PFSK-1 (cell line): ENCODE measurements around the gene DBF4B. TPM values are rescaled to one million over a fixed set of nuclear protein-coding genes. Genes with fewer than 3 reads are reported as not detected.

Source experiments
- FOXP2 ChIP-seq: optimal IDR thresholded peaks from 2 replicates; pipeline ENCODE3; 2011; ENCODE audit warnings: borderline replicate concordance, control low read depth, inconsistent platforms; ENCODE audit not compliant: insufficient read depth; ENCODE audit errors: extremely low read length, extremely low read depth
- POLR2AphosphoS5 ChIP-seq: IDR thresholded peaks from 2 replicates; pipeline ENCODE4 v1.6.1; 2012; ENCODE audit warnings: low read depth, mild to moderate bottlenecking, control low read depth, low read length, moderate library complexity
- REST ChIP-seq, 2 experiments: IDR thresholded peaks; 2 replicates each; pipeline versions ENCODE4 v1.6.1 to v1.8.0; 2011 to 2012; ENCODE audit warnings: low read depth in 2 of 2, low read length in 2 of 2, control low read depth in 1 of 2, inconsistent platforms in 1 of 2, mild to moderate bottlenecking in 1 of 2, moderate library complexity in 1 of 2; ENCODE audit not compliant: insufficient read depth in 1 of 2
- SIN3A ChIP-seq: IDR thresholded peaks from 2 replicates; pipeline ENCODE4 v1.6.1; 2012; ENCODE audit warnings: mild to moderate bottlenecking, low read length, moderate library complexity, borderline replicate concordance; ENCODE audit not compliant: insufficient read depth
- TAF1 ChIP-seq: IDR thresholded peaks from 2 replicates; pipeline ENCODE4 v1.6.1; 2012; ENCODE audit warnings: low read length, control low read depth, borderline replicate concordance; ENCODE audit not compliant: insufficient read depth
- polyA plus RNA-seq: library from polyadenylated mRNA; unstranded; fragments of >200 nt; gene quantifications from one replicate; pipeline ENCODE4 v1.2.1, GENCODE V29; 2012; ENCODE audit warnings: low read depth, missing spikeins; ENCODE audit not compliant: insufficient read length

DBF4B gene, protein sequence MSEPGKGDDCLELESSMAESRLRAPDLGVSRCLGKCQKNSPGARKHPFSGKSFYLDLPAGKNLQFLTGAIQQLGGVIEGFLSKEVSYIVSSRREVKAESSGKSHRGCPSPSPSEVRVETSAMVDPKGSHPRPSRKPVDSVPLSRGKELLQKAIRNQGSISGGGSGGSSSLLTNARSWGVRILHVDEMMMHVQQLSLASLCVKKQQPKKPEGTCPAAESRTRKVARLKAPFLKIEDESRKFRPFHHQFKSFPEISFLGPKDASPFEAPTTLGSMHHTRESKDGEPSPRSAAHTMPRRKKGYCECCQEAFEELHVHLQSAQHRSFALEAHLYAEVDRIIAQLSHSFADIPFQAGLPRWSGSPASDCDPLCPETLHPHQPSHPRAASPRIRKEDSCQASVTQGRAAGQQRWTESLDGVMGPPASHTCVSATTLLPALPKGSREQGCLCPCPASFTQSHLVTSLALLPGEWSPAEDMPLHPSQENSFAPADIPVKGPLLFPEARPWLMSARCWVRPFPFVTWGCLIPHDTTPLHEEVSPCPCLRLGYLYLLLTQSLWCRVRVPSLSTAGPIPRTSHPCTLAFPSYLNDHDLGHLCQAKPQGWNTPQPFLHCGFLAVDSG
- 11.7 TPM for polyA plus RNA-seq

GRCh38 chr17:44708401-44709263 lies at the start of gene DBF4B:
Gene DBF4B (plus strand): TSS chr17:44708665. CDS start chr17:44708821, 156 bp downstream.
- TF ChIP-seq REST (IDR thresholded peaks at IDR 0.05; ENCODE audit: insufficient read depth in 1 of 2, low read depth in 2 of 2, low read length in 2 of 2), result 0 out of 4 replicates have a peak, but pooled peaks have one; percentile 14 to 67
- no peak for TF ChIP-seq FOXP2
- 0 out of 2 replicates have a peak, but pooled peaks have one; percentile 59 for TF ChIP-seq TAF1
- TF ChIP-seq SIN3A, result peak; percentile 79; the same call in 1 of the 2 replicates
- peak; percentile 91; the same call in 1 of the 2 replicates for TF ChIP-seq POLR2AphosphoS5

- TF ChIP-seq FOXP2, result no peak
- TF ChIP-seq TAF1, result no peak
- TF ChIP-seq REST (IDR thresholded peaks at IDR 0.05; ENCODE audit: insufficient read depth in 1 of 2, low read depth in 2 of 2, low read length in 2 of 2), result no peak
- no peak for TF ChIP-seq POLR2AphosphoS5
- TF ChIP-seq SIN3A, result no peak
These were observed 46.6 kb upstream of the DBF4B start for GRCh38 chr17:44661835-44662234.

DNA sequence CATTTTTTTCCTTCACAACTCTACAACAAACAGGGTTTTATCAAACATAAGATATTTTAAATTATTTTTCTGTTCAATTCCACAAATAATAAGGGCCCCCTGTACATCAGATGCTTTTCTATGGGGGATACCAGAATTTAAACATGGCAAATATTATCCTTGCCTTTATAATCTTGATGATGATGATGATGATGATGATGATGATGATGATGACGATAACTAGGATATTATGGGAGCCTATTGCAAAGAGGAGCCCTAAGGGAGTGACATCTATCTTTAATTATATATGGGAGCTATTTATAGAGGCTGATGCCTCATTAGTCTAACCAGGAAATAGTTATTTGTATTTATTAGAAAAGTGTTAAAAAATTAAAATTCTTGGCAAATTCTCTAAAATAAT lies 45.4 kb upstream of the DBF4B start:
- TF ChIP-seq POLR2AphosphoS5, result no peak

DNA sequence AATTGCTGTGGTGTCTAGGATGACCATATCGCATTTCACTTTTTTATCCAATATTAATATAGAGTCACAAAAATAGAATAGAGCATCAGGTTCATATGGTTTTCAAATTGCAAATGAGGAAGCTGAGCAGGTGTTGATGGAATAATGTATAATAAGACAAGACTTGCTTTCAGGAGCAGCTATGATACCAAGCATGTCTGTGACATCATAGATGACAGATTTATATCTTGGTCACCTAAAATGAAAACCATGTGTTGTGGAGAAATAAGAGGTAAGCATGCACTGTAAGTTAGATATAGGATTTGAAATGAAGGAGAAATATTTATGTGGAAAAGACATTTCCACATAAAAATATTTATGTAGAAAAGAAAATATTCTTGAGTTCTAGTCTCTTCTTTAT lies 43.6 kb upstream of the DBF4B start:
- no peak for TF ChIP-seq TAF1
- TF ChIP-seq REST (IDR thresholded peaks at IDR 0.05; ENCODE audit: insufficient read depth in 1 of 2, low read depth in 2 of 2, low read length in 2 of 2), result no peak
- no peak for TF ChIP-seq FOXP2
- TF ChIP-seq SIN3A, result no peak
- TF ChIP-seq POLR2AphosphoS5, result no peak

DNA sequence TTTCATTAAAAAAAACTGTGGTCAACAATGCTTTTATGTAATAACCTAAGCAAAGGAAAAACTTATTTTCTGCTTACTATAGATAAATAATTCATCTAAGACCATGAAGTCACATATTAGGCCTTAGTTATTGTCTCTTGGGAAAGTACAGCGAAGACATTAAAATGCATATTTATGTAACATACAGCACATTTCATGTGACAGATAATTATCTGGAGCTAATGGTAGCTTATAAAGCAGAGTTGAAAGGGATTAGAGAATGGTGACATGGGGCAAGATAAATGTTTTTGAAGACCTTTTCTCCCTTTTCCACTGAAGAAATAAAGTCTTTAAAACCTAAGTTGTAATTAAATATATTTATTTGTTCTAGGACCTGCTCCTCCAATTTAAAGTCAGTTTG lies 42.5 kb upstream of the DBF4B start:
- no peak for TF ChIP-seq TAF1
